NCI-H2227 (cell line): ENCODE data around the gene IGBP1.
"Not testable (repeated sequence)": the region's sequence is repeated elsewhere in the genome, so short reads cannot be mapped to it uniquely, and the experiment has no call there.

Experiments used
- DNase-seq: peaks from one replicate; lab custom pipeline; 2025; ENCODE audit not compliant: unreplicated experiment; lab: John Stamatoyannopoulos, UW

The IGBP1 gene

DNA sequence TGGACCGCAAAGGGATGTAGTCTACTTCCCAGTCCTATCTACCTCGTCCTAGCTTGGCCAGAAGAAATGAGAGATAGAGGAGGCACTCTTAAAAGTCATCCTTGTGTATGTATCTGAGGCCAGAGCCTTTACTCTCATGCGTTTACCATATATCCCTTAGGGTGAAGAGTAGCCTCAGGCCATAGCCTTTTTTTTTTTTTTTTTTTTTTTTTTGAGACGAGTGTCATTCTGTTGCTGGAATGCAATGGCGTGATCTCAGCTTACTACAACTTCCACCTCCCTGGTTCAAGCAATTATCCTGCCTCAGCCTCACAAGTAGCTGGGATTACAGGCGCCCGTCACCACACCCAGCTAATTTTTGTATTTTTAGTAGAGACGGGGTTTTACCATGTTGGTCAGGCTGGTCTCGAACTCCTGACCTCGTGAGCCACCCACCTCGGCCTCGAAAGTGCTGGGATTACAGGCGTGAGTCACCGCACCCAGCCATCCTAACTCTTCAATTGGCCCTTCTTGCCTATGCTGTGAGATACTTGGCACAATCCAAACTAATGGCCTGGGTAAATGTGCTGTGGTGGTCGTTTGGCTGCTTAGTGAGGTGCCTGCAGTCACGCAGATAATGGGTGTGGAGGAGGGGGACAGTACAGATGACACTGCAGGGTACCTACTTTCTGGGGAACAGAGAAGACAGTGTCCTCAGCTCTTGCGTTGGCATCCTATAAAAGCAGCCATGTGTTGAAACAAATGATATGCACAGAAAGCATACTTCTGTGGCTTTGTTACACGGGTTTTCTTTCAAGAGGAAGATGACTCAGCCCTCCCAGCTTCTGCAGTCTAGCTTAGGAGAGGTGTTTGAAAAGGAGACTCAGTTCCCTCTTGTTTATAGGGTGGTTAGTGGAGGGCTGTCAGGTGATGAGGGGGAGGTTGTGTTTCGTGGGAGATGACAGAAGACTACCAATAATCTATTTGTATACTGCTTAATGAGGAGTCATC lies 33.6 kb downstream of the IGBP1 start:
- no peak for DNase-seq

- DNase-seq = peak; percentile 42
Observed at GRCh38 chrX:70168238-70169188, 35.3 kb downstream of the IGBP1 start.

DNA sequence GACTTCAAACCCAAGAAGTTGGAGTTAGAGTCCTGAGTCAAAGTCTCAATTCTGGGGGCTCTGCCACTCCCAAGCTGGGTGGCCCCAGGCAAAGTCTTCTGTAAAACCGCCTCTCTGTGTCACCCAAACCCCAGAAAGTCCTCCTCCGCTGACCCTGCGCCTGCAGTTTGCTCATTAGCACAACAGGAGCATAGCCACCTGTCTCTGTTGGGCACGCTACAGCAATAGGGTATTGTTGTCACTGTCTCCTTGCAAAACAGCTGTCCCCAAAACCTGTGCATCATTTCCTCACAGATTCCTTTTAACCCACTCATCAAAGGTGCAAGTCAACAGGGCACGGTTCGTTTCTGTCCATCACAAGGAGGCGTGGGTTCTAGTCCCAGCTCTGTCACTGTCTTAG lies 36.0 kb downstream of the IGBP1 start:
- DNase-seq = no peak

DNA sequence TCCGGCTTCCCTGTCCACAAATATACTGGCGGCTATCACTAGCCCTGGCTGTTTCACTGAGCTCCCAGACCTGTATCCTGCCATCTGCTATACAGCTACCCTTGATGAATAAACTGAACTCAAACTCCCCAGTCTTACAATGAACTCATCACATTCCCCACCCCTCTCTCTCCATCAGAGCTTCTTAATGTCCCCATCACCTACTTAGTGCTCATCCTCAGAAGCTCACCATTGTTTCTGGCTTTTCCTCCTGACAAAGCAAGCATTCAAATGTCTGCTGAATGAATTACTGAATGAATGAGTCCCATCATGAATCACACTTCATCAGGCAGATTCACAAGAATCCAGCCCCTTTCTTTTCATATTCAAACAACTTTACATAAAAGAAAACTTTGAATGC lies 38.4 kb downstream of the IGBP1 start:
- DNase-seq = no peak

- no peak for DNase-seq
Observed at GRCh38 chrX:70172221-70172620, 39.0 kb downstream of the IGBP1 start.

- no peak for DNase-seq
Observed at GRCh38 chrX:70172964-70173363, 39.7 kb downstream of the IGBP1 start.

- no peak for DNase-seq
Observed at GRCh38 chrX:70174754-70175153, 41.5 kb downstream of the IGBP1 start.

DNA sequence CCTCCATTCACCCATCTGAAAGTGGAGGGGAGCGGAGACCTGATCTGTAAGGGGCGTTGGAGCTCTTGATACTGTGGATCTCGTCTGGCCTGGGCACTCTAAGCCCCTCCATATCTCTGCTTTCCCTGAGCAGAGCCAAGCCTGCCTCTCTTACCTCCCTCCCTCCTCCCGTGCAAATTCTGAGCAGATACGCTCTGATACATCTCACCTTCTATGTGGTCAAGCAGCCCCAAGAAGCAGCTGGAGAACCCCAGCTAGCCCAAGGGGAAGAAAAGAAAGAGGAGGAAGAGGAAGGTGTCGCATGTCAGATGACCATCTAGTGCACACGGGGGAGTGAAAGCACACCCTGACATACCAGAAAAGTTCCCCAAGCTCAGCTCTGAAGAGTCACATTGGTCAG lies 42.1 kb downstream of the IGBP1 start:
- DNase-seq = no peak

- no peak for DNase-seq
Observed at GRCh38 chrX:70176938-70177533, 43.8 kb downstream of the IGBP1 start, which contains the start of gene DGAT2L6. DGAT2L6 (plus strand) TSS chrX:70177483; CDS start chrX:70177583, 100 bp downstream.

DNA sequence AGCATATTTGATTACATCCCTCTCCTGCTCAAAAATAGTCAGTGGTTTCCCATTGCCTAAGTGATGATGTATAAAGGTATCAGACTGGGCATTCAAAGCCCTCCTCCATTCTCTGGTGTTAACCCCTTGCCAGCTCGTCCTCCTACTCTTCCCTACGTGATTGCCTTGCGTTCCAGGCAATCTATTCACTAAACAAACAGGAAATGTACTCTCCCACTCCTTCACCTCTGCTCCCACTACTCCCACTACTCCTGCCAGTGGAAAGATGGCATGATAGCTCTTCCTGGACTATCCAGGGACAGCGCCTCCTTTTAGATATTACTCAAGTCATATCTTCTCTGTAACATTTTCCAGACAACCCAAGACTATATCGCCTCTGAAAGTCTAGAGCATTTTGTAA lies 49.8 kb downstream of the IGBP1 start:
- DNase-seq = no peak

DNA sequence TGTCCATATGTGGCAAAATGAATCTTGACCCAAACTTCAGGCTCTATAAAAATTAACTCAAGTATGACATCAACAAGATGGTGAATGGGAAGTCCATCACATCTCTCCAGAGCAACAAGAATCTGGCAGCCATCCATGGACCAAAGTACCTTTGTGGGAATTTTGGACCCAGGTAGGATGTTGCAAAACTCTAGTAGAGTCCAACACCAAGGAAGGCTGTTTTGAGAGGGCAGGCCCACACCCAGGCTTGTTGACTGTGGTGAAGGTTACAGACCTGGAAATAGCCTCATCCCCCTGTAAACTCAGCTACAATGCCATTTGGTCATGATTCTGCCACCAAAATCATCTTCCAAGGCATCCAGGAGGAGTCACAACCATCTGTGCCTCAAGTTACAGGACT lies 57.0 kb downstream of the IGBP1 start:
- no peak for DNase-seq

DNA sequence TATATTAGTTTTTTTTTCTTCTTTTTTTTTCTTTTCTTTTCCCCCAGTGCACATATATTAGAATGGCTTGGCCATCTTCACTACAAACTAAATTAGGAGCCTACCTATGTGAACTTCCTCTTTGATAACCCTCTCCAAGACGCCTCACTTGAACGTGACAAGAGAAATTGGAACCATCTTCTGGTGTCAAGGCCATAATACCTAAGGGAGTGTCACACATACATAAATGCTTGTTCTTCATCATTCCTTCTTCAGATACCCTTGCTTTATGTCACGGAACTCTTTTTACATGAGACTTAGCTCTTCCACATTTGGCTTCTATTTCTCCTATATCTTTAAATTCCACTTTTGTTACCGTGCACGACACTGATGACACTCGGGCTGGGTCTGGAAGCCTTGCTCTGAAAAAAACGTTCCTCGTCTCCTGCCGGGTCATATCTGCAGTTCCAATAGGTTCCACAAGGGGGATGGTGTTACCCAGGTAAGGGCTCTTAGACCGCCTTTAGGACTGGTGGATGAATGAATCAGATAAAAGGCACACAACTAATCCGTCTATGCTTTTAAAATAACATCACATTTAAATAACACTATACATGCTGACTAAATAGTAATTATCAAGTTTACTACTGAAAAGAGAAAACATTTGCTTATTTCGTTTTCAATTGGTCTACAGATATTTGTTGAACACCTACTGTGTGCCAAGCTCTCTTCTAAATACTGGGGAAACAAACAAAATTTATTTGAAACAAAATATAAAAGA lies 63.9 kb downstream of the IGBP1 start:
- peak; percentile 66 for DNase-seq

- no peak for DNase-seq
Observed at GRCh38 chrX:70201732-70202131, 68.5 kb downstream of the IGBP1 start.

GRCh38 chrX:70208479-70208878 lies 75.2 kb downstream of the IGBP1 start:
- DNase-seq = no peak

GRCh38 chrX:70209570-70209969 lies 76.3 kb downstream of the IGBP1 start:
- not testable (repeated sequence) for DNase-seq
